ENCODE data around the gene PLEKHD1.

The PLEKHD1 gene

GRCh38 chr14:69560826-69561225 lies 76.3 kb downstream of the PLEKHD1 start:
- Histone ChIP-seq H3K9me3 (replicated peaks; ENCODE audit: low read length) (no peaks in the 10 kb centered on the region), H3K4me3 (ENCODE audit: low read length) (no peak overlapping the region), H3K27me3 (ENCODE audit: control insufficient read depth, insufficient read depth, low read length) (peaks cover 84% of the 10 kb centered on the region), H3K36me3 (ENCODE audit: insufficient read depth, low read length) (no peaks in the 10 kb centered on the region), H3K4me1 (ENCODE audit: control insufficient read depth, insufficient read depth, low read length) (no peaks in the 10 kb centered on the region), H3K4me2 (ENCODE audit: low read length) (no peak overlapping the region), H3K9ac (ENCODE audit: low read depth, low read length) (no peak overlapping the region)

- Histone ChIP-seq H3K4me3 (ENCODE audit: low read length) (no peak overlapping the region), H3K27me3 (ENCODE audit: control insufficient read depth, insufficient read depth, low read length) (peaks cover 86% of the 10 kb centered on the region), H3K4me2 (ENCODE audit: low read length) (no peak overlapping the region), H3K9ac (ENCODE audit: low read depth, low read length) (no peak overlapping the region), H3K36me3 (ENCODE audit: insufficient read depth, low read length) (no peaks in the 10 kb centered on the region), H3K4me1 (ENCODE audit: control insufficient read depth, insufficient read depth, low read length) (no peaks in the 10 kb centered on the region), H3K9me3 (replicated peaks; ENCODE audit: low read length) (no peaks in the 10 kb centered on the region)
Observed at GRCh38 chr14:69561893-69562292, 77.4 kb downstream of the PLEKHD1 start.

GRCh38 chr14:69567563-69567962 lies 83.0 kb downstream of the PLEKHD1 start:
- no peak overlapping the region for H3K4me2 ChIP-seq (ENCODE audit: low read length)
- H3K27me3 ChIP-seq (ENCODE audit: control insufficient read depth, insufficient read depth, low read length) = peaks cover 97% of the 10 kb centered on the region
- H3K4me1 ChIP-seq (ENCODE audit: control insufficient read depth, insufficient read depth, low read length) = peaks cover 10% of the 10 kb centered on the region

GRCh38 chr14:69569859-69570258 lies 85.3 kb downstream of the PLEKHD1 start:
- no peak overlapping the region for H3K4me3 ChIP-seq (ENCODE audit: low read length)
- H3K9me3 ChIP-seq (replicated peaks; ENCODE audit: low read length) = no peaks in the 10 kb centered on the region
- H3K27me3 ChIP-seq (ENCODE audit: control insufficient read depth, insufficient read depth, low read length) = peaks cover 95% of the 10 kb centered on the region
- no peak overlapping the region for H3K9ac ChIP-seq (ENCODE audit: low read depth, low read length)
- H3K4me2 ChIP-seq (ENCODE audit: low read length) = no peak overlapping the region
- peaks cover 17% of the 10 kb centered on the region for H3K4me1 ChIP-seq (ENCODE audit: control insufficient read depth, insufficient read depth, low read length)
- H3K36me3 ChIP-seq (ENCODE audit: insufficient read depth, low read length) = no peaks in the 10 kb centered on the region

More at GRCh38 chr14:69567563-69567962, 83.0 kb downstream of the PLEKHD1 start:
- H3K9ac ChIP-seq (ENCODE audit: low read depth, low read length) = no peak overlapping the region
- no peaks in the 10 kb centered on the region for H3K36me3 ChIP-seq (ENCODE audit: insufficient read depth, low read length)
- H3K9me3 ChIP-seq (replicated peaks; ENCODE audit: low read length) = no peaks in the 10 kb centered on the region
- no peak overlapping the region for H3K4me3 ChIP-seq (ENCODE audit: low read length)

- H3K4me2 ChIP-seq (ENCODE audit: low read length) = no peak overlapping the region
- no peak overlapping the region for H3K4me3 ChIP-seq (ENCODE audit: low read length)
- H3K4me1 ChIP-seq (ENCODE audit: control insufficient read depth, insufficient read depth, low read length) = peaks cover 17% of the 10 kb centered on the region
- no peaks in the 10 kb centered on the region for H3K9me3 ChIP-seq (replicated peaks; ENCODE audit: low read length)
- H3K9ac ChIP-seq (ENCODE audit: low read depth, low read length) = no peak overlapping the region
- H3K36me3 ChIP-seq (ENCODE audit: insufficient read depth, low read length) = no peaks in the 10 kb centered on the region
- peaks cover 90% of the 10 kb centered on the region for H3K27me3 ChIP-seq (ENCODE audit: control insufficient read depth, insufficient read depth, low read length)
Observed at GRCh38 chr14:69570836-69571330, 86.4 kb downstream of the PLEKHD1 start.

GRCh38 chr14:69571449-69572029 lies 87.0 kb downstream of the PLEKHD1 start:
- H3K9ac ChIP-seq (ENCODE audit: low read depth, low read length) = no peak overlapping the region
- H3K36me3 ChIP-seq (ENCODE audit: insufficient read depth, low read length) = no peaks in the 10 kb centered on the region
- peaks cover 17% of the 10 kb centered on the region for H3K4me1 ChIP-seq (ENCODE audit: control insufficient read depth, insufficient read depth, low read length)
- no peaks in the 10 kb centered on the region for H3K9me3 ChIP-seq (replicated peaks; ENCODE audit: low read length)
- peak overlapping the region; percentile 63 for H3K4me3 ChIP-seq (ENCODE audit: low read length)
- H3K4me2 ChIP-seq (ENCODE audit: low read length) = peak overlapping the region; percentile 85
- H3K27me3 ChIP-seq (ENCODE audit: control insufficient read depth, insufficient read depth, low read length) = peaks cover 89% of the 10 kb centered on the region

GRCh38 chr14:69572030-69572840 lies 87.7 kb downstream of the PLEKHD1 start:
- no peak overlapping the region for H3K9ac ChIP-seq (ENCODE audit: low read depth, low read length)
- peak overlapping the region; percentile 63 for H3K4me3 ChIP-seq (ENCODE audit: low read length)
- peaks cover 89% of the 10 kb centered on the region for H3K27me3 ChIP-seq (ENCODE audit: control insufficient read depth, insufficient read depth, low read length)
- H3K4me1 ChIP-seq (ENCODE audit: control insufficient read depth, insufficient read depth, low read length) = peaks cover 17% of the 10 kb centered on the region
- no peaks in the 10 kb centered on the region for H3K9me3 ChIP-seq (replicated peaks; ENCODE audit: low read length)
- peak overlapping the region; percentile 85 for H3K4me2 ChIP-seq (ENCODE audit: low read length)
- H3K36me3 ChIP-seq (ENCODE audit: insufficient read depth, low read length) = no peaks in the 10 kb centered on the region

- peak overlapping the region; percentile 63 for H3K4me3 ChIP-seq (ENCODE audit: low read length)
- H3K9me3 ChIP-seq (replicated peaks; ENCODE audit: low read length) = no peaks in the 10 kb centered on the region
- H3K9ac ChIP-seq (ENCODE audit: low read depth, low read length) = no peak overlapping the region
- H3K4me1 ChIP-seq (ENCODE audit: control insufficient read depth, insufficient read depth, low read length) = peaks cover 17% of the 10 kb centered on the region
- no peaks in the 10 kb centered on the region for H3K36me3 ChIP-seq (ENCODE audit: insufficient read depth, low read length)
- H3K4me2 ChIP-seq (ENCODE audit: low read length) = peak overlapping the region; percentile 85
- H3K27me3 ChIP-seq (ENCODE audit: control insufficient read depth, insufficient read depth, low read length) = peaks cover 85% of the 10 kb centered on the region
Observed at GRCh38 chr14:69572841-69573135, 88.3 kb downstream of the PLEKHD1 start.

- Histone ChIP-seq H3K9ac (ENCODE audit: low read depth, low read length) (no peak overlapping the region), H3K27me3 (ENCODE audit: control insufficient read depth, insufficient read depth, low read length) (peaks cover 80% of the 10 kb centered on the region), H3K36me3 (ENCODE audit: insufficient read depth, low read length) (no peaks in the 10 kb centered on the region), H3K4me2 (ENCODE audit: low read length) (peak overlapping the region; percentile 85), H3K4me1 (ENCODE audit: control insufficient read depth, insufficient read depth, low read length) (peaks cover 17% of the 10 kb centered on the region), H3K4me3 (ENCODE audit: low read length) (no peak overlapping the region), H3K9me3 (replicated peaks; ENCODE audit: low read length) (no peaks in the 10 kb centered on the region)
Observed at GRCh38 chr14:69573205-69573830, 88.8 kb downstream of the PLEKHD1 start.

GRCh38 chr14:69573831-69574262 lies 89.3 kb downstream of the PLEKHD1 start:
- no peaks in the 10 kb centered on the region for H3K9me3 ChIP-seq (replicated peaks; ENCODE audit: low read length)
- peaks cover 77% of the 10 kb centered on the region for H3K27me3 ChIP-seq (ENCODE audit: control insufficient read depth, insufficient read depth, low read length)
- H3K36me3 ChIP-seq (ENCODE audit: insufficient read depth, low read length) = no peaks in the 10 kb centered on the region
- H3K4me2 ChIP-seq (ENCODE audit: low read length) = no peak overlapping the region
- H3K4me3 ChIP-seq (ENCODE audit: low read length) = no peak overlapping the region
- no peak overlapping the region for H3K9ac ChIP-seq (ENCODE audit: low read depth, low read length)
- peaks cover 17% of the 10 kb centered on the region for H3K4me1 ChIP-seq (ENCODE audit: control insufficient read depth, insufficient read depth, low read length)

- no peak within 1 kb of the TSS for H3K9ac ChIP-seq (ENCODE audit: low read depth, low read length)
- peak within 1 kb of the TSS; percentile 26 for H3K4me3 ChIP-seq (ENCODE audit: low read length)
- no peaks in the 10 kb centered on the region for H3K9me3 ChIP-seq (replicated peaks; ENCODE audit: low read length)
- no peaks in the 10 kb centered on the region for H3K36me3 ChIP-seq (ENCODE audit: insufficient read depth, low read length)
- peak within 1 kb of the TSS; percentile 74 for H3K4me2 ChIP-seq (ENCODE audit: low read length)
- H3K27me3 ChIP-seq (ENCODE audit: control insufficient read depth, insufficient read depth, low read length) = peaks cover 74% of the 10 kb centered on the region
- H3K4me1 ChIP-seq (ENCODE audit: control insufficient read depth, insufficient read depth, low read length) = peaks cover 17% of the 10 kb centered on the region
Observed at GRCh38 chr14:69574263-69574953, 89.9 kb downstream of the PLEKHD1 start, which contains the start of gene CCDC177. TSS of gene CCDC177 (minus strand) at chr14:69574871. CDS start at chr14:69573622, 1,249 bp downstream.

All from skeletal muscle satellite cell (primary cell).